ENCODE results near the gene PLBD2. TPM values are rescaled to one million over a fixed set of nuclear protein-coding genes. Genes with fewer than 3 reads are reported as not detected.

PLBD2 gene
- total RNA-seq, 1 experiment from 2014 or later, result 17.1 TPM

DNA sequence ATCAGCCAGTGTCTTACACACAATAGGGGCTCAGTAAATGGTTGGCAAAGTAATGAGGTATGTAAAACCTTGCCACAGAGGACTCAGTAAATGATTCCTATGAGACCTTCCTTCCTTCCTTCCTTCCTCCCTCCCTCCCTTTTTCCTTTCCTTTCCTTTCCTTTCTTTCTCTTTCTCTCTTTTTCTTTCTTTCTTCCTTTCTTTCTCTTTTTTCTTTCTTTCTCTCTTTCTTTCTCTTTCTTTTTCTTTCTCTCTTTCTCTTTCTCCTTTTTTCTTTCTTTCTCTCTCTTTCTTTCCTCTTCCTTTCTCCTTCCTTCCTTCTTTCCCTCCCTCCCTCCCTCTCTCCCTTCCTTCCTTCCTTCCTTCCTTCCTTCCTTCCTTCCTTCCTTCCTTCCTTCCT, 37.8 kb downstream of the PLBD2 start:
- no peak for DNase-seq (ENCODE audit: low read depth)

DNA sequence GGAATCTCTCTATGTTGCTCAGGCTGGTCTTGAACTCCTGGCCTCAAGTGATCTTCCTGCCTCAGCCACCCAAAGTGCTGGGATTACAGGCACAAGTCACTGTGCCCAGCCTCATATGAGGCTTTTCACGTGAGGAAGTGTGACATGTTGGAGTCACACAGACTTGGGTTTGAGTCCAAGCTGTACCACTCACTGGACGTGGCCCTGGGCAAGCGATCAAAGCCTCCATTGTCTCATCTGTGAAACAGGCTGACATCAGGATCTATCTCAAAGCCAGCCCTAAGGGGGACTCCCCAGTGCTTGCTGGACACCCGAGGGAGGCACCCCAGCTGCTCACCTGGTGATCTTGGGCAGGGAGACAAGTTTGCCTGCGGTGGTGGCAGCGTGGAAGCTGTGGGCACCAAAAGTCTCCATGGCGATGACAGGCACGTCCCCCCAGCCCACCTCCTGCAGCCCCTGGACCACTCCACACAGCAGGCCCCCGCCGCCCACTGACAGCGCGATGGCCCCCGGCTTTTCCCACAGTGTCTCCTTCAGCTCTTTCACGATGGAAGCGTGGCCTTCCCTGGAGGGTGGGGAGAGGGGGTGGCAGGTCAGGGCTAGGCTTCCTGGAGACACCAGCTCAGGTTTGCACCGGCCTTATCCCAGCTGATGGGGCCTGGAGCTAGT, 38.6 kb downstream of the PLBD2 start:
- no peak for DNase-seq (ENCODE audit: low read depth)

DNA sequence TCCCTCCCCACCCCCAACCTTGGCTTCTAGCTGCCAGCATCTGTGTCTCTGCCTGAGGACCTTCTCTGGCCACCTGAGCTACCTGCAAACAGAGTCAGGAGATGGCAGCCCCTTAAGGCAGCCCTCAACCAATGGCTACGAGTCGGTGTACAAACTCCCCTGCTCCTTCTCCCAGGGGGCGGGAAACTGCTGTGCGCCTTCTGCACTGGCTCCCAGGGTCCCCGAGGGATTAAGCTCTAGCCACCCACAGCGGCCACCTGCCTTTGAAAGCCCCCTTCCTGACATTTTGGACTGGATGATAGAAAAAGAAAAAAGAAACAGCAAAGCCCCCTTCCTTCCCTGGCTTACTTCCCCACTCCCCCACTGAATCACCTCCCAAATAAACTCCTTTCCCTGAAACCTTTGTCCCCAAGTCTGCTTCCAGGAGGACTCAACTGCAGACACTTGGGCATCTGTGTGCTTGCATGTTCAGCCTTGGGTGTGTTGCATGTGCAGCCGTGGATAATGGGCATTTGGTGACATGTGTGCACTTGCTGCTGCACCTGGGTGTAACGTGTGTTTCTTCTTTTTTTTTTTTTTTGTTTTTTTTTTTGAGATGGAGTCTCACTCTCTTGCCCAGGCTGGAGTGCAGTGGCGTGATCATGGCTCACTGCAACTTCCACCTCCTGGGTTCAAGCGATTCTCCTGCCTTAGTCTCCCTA, 39.3 kb downstream of the PLBD2 start:
- no peak for DNase-seq (ENCODE audit: low read depth)

DNA sequence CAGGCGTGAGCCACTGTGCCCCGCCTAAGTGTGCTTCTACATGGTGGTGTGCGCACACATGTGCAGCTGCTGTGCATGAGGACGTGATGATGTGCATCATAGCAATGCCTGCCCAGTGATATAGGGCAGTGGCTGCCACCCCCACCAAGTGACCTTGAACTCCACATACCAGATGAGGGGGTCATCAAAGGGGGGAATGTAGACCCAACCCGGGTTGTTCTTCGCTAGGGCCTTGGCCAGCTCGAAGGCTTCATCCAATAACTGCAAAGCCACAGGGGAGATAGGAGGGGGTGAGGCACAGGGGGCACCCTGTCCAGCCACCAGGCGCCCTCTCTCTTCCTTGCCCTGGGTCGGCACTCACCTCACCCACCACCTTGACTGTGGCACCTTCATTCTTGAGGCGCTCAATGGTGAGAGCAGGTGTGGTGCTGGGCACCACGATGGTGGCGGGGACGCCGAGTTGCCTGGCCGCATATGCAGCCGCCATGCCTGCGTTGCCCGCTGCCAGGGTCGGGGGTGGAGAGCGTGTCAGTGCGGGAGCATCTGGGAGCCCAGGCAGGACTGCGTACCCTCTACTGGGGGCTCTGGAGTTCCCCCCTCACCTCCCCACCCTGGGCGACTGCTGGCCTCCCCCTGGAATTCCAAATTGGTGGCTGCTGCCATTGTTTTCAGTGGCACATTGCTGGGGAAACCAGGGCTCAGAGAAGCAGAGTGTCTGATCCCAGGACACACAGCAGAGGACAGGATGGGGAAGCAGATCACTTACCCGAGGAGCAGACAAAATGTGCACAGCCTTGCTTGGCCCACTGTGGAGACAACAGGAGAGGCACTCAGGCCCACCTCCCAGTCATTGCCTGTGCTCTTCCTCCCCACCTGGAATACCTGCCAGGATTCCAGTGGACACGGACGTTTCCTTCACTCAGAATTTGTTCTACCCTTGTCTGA, 40.2 kb downstream of the PLBD2 start:
- DNase-seq (ENCODE audit: low read depth), result no peak

DNA sequence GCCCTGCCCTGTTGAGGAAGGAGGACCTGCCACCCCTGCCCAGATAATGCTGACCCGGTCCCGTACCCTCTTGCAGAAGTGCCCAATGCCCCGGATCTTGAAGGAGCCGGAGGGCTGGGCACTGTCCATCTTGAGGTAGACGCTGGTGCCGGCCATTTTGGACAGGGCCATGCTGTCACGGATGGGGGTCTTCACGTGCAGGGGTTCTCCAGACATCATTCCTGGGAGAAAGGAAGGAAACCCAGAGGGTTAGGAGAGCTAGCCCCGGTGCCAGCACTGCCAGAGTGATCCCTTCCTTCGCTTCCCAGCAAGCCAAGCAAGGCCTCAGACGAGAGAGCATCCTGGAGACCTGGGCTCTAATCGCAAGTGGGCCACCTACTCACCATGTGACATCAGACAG, 41.1 kb downstream of the PLBD2 start:
- no peak for DNase-seq (ENCODE audit: low read depth)

DNA sequence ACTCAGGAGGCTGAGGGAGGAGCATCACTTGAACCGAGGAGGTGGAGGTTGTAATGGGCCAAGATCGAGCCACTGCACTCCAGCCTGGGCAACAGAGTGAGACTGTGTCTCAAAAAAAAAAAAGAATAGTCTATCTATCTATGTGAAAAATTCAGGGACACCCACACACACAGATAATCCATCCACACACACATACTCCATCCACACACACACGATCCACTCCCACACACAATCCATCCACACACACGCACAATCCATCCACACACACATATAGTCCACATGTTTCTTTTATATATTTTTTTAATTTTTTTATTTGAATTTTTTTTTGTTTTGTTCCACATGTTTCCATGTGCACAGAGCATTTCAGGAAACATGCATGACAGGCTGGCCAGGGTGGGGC, 42.0 kb downstream of the PLBD2 start:
- DNase-seq (ENCODE audit: low read depth), result no peak

DNA sequence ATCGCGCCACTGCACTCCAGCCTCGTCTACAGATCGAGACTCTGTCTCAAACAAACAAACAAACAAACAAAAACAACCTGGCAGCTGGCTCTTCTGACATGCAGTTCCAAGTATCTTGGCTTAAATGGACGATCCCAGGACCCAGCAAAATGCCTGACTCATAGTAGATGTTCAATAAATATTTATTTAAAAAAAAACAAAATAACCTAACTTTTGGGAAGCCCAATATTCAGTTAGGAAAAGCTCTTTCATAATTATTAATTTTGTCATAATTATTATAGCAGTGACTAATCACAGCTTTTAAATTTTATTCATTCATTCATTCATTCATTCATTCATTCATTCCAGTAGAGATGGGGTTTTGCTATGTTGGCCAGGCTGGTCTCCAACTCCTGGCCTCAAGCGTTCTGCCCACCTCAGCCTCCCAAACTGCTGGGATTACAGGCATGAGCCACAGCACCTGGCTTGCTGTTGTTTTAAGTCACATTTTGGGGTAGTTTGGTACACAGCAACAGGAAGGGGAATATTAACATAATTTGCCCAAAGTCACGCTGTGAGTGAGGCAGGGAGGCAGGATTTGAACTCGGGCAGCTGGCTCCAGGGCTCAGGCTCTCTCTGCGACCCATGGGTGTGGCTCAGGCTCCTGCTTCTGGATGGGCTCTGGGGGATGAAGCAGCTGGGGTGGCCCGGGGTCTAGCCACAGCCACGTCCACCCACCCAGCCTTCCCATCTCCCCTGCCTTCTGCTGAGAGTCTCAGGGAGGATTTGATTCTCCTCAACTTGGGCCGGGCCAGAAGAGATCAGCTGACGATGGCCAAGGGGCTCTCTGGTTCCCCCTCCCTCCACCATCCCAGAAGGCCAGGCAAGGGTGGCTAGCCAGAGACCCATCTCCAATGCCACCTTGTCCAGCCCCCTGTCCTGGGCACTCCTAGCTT, 42.9 kb downstream of the PLBD2 start:
- DNase-seq (ENCODE audit: low read depth), result no peak

DNA sequence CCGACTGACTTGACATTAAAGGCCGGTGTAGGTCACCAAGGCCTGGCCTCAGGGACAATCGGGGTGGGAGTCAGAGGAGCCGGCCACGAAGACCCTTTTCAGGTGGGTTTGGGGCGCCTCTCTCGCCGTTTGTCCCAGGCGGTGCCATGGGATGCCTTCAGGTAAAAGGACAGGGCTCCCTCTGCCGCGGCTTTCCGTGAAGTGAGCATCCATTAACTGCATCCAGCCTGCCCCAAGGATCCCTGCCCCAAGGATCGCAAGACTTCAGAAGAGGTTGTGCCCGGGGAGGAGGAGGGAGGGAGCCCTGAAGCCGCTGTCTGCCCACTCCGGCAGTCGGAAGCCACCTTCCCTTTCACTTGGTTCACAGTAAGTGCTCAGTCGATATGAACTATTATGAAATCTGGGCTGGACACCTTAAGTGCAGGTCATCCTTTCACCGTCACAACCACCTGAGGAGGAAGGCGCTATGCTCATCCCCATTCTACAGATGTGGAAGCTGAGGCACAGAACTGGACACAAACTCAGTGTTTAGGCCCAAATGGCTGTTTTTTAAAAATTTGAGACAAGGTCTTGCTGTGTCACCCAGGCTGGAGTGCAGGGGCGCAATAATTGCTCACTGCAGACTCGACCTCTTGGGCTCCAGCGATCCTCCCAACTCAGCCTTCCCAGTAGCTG, 44.3 kb downstream of the PLBD2 start:
- DNase-seq (ENCODE audit: low read depth), result no peak

DNA sequence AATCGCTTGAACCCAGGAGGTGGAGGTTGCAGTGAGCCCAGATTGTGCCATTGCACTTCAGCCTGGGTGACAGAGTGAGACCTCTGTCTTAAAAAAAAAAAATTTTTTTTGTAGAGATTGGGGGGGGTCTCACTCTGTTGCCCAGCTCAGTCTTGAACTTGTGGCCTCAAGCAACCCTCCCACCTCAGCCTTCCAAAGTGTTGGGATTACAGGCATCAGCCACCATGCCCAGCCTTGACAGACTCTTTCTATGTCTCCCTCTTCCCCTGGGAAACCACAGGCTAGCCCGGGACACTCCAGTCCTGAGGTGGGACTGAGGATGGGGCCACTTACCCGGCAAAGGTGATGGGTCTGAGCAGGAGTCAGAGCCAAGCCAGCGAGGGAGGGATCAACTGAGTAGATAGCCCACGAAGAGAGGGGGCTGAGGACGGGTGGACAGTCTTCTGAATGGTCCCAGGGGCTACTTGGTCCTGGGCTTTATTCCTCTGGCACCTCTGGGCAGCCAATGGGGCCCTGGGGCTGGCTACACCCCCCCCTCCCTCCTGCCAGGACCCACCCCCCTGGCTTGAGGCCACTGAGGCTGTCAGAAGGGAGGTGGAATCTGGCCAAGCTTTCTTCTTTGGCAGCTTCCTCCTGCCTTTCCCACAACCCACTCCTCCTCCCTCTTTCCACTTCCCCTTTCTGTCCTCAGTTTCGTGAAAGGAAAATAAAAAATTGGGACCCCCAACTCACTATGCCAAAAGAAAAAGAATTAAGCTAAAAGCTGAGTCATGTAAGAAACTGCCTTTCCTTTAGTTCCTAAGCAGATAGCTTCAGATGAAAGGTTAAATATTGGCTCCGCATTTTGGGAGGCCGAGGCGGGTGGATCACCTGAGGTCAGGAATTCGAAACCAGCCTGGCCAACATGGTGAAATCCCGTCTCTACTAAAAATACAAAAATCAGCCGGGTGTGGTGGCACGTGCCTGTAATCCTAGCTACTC, 45.3 kb downstream of the PLBD2 start, which contains the start of gene SDS:
TSS of gene SDS (minus strand) at position 453 of the 981 bp plus-strand sequence. CDS start 4,179 bp downstream, outside the sequence.
- DNase-seq (ENCODE audit: low read depth), result no peak

DNA sequence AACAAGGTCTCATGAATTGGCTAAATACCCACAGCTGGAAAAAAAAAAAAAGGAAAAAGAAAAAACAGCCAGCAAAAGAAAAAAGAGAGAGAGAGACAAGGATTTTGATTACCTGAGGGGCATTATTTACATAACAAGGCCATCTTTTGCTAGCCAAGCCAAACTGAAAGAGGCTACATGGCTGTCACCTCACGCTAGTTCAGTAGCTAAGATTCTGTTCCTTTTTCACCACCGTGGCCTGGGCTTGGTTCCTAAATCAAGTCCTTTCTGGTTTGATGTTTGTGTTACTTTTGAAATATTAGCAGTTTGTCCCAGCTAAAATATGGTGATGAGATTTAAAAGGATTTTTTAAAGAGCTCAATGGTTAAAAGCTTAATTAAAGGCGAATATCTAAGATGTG, 47.3 kb downstream of the PLBD2 start:
- DNase-seq (ENCODE audit: low read depth), result no peak

DNA sequence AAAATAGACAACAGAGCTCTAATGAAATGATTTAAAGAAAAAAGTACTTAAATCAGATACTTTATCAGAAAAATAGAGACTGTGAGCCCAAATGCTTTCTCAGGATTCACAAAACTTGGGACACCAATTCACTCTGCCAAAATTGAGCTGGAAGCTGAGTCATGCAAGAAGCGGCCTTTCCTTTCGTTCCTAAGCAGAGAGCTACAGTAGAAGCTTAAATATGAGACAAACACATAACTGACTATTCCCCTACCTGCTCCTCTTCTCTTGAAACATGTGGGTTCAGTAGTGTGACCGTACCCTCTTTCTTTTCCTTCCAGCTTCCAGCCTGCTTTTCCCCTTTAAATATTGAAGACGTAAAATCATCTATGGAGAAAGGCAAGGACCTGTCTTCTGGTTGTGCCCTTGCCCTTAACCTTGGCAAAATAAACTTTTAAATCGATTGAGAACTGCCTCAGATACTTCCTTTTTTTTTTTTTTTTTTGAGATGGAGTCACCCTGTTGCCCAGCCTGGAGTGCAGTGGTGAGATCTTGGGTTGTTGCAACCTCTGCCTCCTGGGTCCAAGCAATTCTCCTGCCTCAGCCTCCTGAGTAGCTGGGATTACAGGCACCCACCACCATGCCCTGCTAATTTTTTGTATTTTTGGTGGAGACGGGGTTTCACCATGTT, 49.7 kb downstream of the PLBD2 start:
- DNase-seq (ENCODE audit: low read depth), result peak; percentile 29

DNA sequence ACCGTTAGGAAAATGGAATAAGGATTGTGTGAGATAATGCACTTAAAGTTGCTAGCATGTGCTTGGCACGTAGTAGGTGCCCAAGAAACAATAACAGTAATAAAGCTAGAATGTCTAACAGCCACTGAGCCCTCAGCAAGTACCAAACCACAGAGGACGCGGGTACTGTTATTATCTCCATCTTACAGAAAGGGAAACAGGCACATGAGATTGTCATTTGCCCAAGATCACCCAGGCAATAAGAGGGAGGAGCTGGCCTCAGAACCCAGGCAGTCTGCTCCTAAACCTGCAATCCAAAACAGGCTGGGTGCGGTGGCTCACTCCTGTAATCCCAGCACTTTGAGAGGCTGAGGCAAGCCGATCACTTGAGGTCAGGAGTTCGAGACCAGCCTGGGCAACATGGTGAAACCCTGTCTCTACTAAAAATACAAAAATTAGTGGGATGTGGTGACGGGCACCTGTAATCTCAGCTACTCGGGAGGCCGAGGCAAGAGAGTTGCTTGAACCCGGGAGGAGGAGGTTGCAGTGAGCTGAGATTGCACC, 50.4 kb downstream of the PLBD2 start:
- DNase-seq (ENCODE audit: low read depth), result no peak

DNA sequence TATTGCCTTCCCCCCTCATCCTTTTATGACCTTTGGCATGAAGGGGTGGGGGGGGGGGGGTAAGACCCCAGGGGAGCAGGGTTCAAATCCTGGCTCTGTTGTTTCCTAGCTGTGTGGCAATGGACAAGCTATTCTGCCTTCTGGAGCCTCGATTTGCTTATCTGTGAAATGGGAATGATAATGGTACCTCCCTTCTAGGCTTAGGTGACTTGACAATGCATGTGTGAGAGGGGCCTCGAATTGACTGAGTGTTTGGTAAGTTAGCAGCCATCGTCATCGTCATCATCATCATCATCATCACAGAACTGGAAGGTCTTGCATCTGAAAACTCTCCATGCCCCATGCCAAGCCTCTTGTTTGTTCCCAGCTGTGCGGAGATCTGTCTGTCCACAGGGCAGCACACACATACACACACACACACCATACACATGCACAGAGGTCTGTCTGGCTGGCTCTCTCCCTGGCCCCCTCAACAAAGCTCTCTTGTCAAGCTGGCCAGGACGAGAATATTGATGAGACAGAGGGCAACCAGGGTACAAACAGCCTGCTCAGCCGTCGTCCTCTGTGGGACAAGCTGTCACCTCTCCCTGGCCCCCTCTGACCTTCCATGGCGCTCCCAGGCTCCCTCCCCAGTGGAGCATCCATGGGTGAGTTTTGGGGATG, 51.2 kb downstream of the PLBD2 start:
- DNase-seq (ENCODE audit: low read depth), result no peak

DNA sequence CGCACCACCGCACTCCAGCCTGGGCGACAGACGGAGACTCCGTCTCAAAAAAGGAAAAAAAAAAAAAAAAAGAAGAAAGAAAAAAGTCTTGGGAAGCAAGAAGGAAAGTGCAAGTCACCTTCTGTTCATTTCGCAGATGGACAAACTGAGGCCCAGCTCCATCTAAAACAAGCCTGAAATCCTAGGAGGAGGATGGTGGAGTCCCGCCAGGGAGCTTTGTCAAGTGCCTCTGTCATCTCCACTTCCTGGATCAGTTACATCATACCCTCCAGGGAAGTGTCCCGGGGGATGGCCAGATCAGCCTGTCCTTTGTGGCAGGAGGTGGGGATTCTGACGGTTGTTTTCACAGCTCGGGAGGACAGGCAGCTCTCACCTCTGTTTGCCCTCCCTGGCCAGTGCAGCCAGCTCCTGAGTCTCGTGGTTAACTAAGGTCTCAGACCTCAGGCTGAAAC, 55.1 kb downstream of the PLBD2 start:
- DNase-seq (ENCODE audit: low read depth), result peak; percentile 27

DNA sequence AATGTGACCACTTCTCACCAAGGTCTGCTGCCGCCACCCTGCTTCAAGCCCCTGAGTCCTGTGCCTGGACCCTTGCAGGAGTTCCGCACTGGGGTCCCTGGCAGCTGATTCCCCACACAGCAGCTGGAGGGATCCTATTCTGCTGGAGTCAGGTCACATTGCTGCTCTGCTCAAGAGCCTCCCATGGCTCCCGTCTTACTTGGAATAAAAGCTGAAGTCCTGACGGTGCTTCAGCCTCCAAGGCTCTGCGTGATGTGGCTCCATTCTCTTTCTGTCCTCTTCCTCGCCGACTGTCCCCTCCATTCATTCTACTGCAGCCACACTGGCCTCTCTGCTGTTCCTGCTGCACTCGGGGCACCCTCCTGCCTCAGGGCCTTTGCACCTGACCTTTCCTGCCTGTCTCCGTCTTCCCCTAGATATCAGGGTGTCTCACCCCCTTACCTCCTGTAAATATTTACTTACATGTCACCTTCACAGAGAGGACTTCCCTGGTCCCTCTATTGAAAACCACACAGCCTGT, 56.2 kb downstream of the PLBD2 start:
- no peak for DNase-seq (ENCODE audit: low read depth)

DNA sequence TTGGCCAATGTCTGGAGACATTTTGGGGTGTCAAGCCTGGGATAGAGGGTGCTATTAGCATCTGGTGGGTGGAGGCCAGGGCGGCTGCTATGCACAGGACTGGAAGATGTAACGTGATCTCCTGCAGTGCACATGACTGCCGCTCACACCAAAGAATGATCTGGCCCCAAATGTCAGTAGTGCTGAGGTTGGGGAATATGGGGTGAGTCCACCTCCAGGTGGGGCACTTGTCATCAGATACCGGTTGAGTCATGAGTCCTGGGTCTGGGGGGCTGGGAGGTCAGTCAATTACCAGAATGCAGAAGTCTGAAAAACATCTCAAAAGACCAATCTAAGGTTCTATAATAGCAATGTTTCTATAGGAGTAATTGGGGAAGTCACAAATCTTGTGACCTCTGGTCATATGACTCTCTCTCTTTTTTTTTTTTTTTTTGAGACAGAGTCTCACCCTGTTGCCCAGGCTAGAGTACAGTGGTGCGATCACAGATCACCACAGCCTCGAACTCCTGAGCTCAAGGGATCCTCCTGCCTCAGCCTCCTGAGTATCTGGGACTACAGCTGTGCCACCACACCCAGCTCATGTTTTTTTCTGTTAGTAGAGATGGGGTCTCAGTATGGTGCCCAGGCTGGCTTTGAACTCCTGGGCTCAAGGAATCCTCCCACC, 57.8 kb downstream of the PLBD2 start:
- DNase-seq (ENCODE audit: low read depth), result no peak

DNA sequence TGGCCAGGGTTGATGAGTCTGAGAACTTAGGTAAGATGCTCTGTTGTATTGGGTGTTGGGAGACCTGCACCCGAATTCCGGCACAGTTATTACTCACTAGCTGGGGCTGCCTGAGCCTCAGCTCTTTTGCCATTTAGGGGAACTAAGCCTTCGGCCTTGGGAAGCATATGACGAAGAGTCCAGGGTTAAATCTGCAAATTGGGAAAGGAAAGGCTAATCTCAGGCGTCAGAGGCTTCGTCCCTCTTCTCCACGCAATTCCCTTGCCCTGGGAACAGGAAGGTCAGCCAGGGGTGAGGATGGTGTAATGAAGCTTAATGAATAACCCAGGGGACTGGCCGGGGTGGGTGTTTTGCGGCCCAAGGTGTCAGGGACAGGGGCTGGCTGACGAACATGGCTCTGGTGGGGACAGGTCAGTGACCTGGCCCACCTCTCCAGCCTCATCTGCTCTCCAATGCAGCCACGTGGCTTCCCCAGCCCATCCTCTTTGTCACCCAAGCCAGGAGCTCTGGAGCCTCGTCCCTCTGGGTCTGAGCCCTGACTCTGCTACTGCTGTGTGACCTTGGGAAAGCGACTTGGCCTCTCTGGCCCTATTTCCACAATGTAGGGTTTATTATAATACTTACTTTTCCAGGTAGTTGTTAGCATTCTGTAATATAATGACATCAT, 60.0 kb downstream of the PLBD2 start:
- DNase-seq (ENCODE audit: low read depth), result no peak

Data from RPMI7951 (cell line).